SIG-M5 treated with dmso at 0.1 percent for 504 hours (cell line): ENCODE results near the gene ACE.

Experiments
- DNase-seq: peaks from one replicate; lab custom pipeline; 2025; ENCODE audit not compliant: unreplicated experiment; lab: John Stamatoyannopoulos, UW

Gene ACE

DNA sequence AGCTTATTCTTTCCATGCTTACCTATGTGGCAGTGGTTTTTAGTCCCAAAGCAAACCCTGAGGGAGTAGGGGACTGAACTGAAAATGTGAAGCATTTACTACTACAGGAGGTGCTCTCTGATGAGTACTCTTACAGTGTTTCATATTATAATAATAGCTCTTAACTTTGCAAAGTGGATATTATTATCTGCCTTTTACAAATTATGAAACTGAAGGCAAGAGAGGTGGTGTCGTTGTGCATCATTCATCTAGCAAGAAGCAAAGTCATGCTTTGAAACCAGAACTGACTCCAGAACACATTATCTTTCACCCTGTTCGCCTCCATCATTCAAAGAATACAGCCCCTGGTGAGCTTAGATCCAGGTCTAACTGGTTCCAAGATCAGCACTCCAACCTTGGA lies 38.1 kb downstream of the ACE start:
- no peak for DNase-seq

DNA sequence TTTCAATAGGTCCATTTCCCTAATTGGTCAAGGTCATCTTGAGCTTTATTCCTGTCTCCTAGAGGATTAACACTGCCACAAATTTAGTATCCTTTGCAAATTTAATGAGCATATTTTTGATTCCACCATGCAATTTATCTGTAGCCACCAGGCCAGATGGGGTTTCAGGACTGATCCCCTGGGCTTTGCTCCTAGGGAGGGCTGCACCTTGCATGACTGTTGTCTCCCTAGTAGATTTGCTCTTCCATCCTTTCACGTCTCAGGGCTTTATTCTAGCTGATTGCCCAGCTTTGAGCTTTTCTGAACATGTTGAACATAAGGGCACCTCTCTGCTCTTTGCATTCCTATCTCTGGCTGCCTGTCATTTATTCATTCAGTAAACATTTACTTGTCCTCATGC lies 38.6 kb downstream of the ACE start:
- DNase-seq, result no peak

- DNase-seq, result no peak
These were observed 40.3 kb downstream of the ACE start for GRCh38 chr17:63516910-63517824.

DNA sequence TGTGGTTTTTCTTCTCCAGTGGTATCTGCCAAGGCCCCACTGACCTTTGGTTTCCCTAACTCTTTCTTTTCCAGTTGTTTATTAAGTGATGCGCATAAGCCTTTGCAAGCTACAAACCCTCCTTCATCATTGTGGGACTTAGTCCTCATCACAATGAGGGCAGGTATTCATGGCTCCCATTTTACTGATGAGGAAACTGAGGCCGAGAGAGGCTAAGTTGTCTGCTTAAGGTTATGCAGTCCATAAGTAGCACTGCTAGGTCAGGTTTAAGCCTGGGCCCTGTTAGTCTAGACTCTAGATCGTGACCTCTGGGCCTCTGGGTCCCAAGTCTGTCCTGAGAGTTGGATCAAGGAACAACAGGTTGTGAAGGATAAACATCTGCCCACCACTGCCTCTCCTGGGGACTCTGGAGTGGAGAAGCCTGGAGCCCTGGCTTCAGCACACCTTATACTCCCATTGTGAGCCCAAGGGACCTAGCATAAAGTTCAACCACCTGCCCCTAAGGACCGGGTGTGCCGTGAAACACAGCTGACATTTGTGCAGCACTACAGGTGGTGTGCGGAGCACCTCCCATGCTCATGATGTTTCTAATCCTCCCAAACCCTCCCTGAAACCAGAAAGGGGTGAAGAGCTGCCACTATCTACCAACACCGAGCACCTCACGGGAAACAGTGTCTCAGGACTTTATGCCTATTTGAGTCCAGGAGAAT lies 41.1 kb downstream of the ACE start:
- DNase-seq, result no peak

DNA sequence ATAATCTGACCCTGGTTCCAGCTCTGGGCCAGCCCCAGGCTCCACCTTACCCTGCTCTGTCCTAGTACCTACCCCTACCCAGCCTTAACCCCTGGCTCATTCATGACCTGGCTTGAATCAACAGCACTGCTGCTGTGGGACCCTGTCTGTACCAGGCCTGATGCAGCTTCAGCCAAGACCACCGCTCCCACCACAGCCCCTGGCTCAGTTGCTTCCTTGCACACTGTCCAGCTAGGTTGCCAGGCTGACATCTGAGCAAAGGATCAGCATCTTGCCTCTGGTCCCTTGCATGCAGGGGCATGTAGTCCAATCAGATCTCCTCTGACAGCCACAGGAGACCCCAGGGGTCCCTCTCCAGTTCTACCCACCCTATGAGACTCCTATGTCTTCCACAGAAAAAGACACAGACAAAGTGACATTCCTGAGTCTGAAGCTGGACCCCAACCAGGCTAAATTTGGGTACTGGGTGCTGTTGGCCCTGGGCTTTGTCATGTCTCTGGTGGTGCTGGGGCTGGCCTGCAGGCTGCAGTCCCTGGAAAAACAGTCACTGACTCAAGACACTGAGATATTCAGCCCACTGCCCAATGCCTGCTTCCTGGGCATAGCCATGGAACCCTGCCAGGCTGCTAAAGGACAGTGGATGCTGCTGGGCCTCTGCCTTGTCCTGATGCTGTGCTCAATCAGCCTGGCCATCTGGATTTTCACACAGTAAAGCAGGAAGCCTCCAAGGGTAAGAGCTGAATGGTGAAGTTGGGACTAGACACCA lies 42.4 kb downstream of the ACE start:
- no peak for DNase-seq

- no peak for DNase-seq
These were observed 43.4 kb downstream of the ACE start for GRCh38 chr17:63519972-63520882.

DNA sequence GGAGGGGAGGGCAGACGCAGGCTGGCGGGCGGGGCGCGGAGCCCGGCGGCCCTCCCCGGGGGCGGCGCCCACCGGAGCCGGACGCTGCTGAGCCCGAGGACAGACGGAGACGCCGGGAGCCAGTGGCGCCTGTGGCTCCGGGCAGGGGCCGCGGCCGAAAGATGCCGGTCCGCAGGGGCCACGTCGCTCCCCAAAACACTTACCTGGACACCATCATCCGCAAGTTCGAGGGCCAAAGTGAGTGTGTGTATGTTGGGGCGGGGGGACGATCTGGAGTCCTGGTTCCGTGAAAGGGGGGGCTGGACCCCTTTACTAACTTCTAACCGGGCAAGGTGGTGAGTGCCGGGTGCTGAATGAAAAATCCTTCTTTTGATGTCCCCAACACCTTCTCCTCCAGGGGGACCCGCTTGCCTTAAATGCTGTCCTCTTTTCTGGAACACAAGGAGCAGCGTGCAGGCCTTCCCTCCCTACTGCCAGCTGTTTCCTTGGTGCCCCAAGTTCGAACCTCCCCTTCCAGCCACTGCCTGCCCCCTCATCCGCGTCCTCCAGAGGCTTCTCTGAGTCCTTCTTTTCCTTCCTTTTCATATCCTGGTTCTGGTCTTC lies 46.5 kb downstream of the ACE start, which contains the start of gene KCNH6:
KCNH6 (plus strand) TSS at position 106 of the 603 bp plus-strand sequence; CDS start at position 162, 56 bp downstream.
- no peak for DNase-seq

DNA sequence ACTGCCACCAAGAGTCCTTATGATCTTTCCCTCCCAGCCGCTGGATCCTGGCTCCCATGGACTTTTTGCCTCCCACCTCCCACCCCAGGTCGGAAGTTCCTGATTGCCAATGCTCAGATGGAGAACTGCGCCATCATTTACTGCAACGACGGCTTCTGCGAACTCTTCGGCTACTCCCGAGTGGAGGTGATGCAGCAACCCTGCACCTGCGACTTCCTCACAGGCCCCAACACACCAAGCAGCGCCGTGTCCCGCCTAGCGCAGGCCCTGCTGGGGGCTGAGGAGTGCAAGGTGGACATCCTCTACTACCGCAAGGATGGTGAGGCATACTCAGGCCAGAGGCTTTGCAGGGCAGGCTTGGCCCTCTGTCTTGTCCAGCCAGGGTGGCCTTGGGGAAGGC lies 47.2 kb downstream of the ACE start:
- DNase-seq, result no peak

DNA sequence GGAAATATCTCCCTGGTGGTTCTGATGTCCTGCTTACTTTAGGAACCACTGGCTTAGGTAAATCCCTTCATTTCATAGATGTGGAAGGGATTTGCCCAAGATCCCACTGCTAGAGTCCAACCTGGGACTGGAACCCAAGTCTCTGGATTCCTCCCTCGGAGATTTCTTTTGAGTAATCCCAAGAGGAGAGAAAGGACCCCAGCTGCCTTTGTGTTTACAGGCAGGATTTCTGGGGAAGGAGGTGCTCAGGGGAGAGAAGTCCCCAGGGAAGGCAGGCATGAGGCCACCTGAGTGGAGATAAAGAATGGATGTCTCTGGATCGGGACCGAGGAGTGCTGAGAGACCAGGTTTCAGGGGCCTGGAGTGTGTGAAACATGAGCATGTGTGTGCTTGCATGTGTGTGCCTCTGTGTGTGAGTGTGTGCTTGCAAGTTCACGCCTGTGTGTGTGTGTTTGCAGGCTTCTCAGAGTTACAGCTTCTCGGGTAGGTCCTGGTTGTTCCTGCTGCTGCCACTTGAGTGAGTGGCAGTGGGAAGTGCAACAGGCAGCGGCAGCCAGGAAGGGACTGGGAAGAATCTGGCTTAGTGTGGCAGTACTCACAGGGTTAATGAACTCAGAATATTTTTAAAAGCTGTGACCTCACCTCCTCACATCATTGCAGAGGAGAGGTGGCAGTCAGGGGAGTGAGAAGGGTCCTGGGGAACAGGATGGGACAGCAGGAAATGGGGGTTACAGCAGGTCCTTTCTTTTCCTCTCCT lies 48.5 kb downstream of the ACE start:
- DNase-seq, result no peak

- DNase-seq, result no peak
These were observed 50.0 kb downstream of the ACE start for GRCh38 chr17:63526861-63527260.

DNA sequence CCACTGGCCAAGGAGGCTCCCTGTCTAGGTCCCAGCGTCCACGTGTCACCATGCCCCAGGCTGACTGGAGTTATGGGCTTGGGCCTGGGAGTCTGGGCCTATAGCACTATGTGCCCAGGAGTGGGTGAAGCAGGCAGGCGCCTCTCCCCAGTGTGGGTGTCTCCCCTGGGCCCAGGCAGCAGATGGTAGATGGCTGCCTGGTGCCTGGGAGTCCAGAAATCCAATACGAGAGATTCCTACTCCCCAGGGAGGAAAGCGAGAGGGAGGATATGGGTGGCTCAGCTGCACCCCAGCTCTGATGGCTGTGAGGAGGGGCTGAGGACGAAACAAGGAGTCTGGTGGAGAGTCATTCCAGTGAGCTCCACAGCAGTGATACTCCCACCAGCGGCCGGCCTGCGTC lies 51.3 kb downstream of the ACE start:
- DNase-seq, result no peak

DNA sequence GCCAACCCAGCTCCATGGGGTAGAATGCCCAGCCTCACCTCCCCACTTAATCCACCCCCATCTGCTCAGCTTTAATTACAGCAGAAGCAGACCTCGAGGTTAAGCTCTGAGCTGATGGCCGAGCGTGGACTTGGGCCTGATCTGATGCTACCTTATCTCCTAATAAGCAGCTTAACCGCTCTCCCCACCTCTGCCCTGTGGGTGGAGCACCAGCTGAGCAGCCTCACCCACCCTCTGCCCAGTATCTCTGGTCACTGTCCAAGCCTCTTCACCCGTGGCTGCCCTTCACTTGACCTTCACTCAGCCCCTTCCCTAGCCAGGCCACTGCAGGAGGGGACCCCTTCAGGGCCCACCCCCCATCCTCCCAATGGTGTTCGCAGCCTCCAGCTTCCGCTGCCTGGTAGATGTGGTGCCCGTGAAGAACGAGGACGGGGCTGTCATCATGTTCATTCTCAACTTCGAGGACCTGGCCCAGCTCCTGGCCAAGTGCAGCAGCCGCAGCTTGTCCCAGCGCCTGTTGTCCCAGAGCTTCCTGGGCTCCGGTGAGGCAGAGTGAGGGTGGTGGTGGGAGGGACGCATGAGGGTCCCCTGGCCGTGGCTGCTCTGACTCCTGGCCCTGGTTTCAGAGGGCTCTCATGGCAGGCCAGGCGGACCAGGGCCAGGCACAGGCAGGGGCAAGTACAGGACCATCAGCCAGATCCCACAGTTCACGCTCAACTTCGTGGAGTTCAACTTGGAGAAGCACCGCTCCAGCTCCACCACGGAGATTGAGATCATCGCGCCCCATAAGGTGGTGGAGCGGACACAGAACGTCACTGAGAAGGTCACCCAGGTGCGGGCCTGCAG lies 53.1 kb downstream of the ACE start:
- DNase-seq, result no peak

DNA sequence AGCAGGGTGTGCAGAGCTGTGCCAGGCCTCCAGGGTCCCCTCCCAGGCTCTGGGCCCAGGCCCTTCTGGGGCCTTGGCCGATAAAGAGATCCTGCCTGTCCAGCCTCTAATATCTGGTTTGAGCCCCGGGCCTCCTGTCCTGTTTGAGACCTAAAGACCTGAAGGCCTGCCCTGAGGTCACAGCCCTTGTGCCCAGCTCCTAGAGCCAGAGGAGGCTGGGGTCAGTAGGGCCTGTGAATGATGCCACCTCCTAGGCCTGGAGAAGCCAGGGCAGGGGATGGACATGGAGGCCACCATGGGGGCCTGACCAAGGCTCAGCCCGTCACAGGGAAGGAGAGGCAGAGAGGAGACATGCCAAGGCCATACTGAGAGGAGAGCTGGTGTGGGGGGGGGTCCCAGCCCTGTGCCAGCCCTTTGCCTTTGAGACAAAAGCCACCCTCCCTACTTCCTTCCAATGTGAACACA lies 53.7 kb downstream of the ACE start:
- no peak for DNase-seq

- DNase-seq, result no peak
These were observed 54.4 kb downstream of the ACE start for GRCh38 chr17:63531022-63531965.

GRCh38 chr17:63533433-63534077 lies 56.7 kb downstream of the ACE start:
- no peak for DNase-seq

- no peak for DNase-seq
These were observed 57.3 kb downstream of the ACE start for GRCh38 chr17:63534078-63534570.
